ENCODE results near the gene ZNF160.

GRCh38 chr19:53101518-53101917 is 1.7 kb downstream of the ZNF160 start:
- TF ChIP-seq CTCF (IDR thresholded peaks at IDR 0.05; ENCODE audit: control extremely low read depth in 1 of 3, insufficient read depth in 1 of 3, low read depth in 1 of 3, low read length in 3 of 3): no peak
- TF ChIP-seq USF2 (IDR thresholded peaks at IDR 0.05; ENCODE audit: low read length): no peak

Data from H1 (cell line).